H9 (cell line): Measurements from ENCODE around the gene DNAJB4. TPM values are rescaled to one million over a fixed set of nuclear protein-coding genes. Genes with fewer than 3 reads are reported as not detected.

Experiments used
- DNase-seq: peaks from one replicate; pipeline ENCODE4 v3.0.0-alpha.2; 2017
- H2AFZ ChIP-seq: one replicate; pipeline ENCODE4 v1.6.1; 2013; ENCODE audit warnings: mild to moderate bottlenecking, low read length, control low read depth, moderate library complexity
- H2AK5ac ChIP-seq: 2 replicates; pipeline ENCODE4 v1.6.1; 2013; ENCODE audit warnings: low read length, control low read depth, mixed read lengths; ENCODE audit not compliant: insufficient read length
- H2BK120ac ChIP-seq: one replicate; pipeline ENCODE4 v1.6.1; 2013; ENCODE audit warnings: low read depth, mild to moderate bottlenecking, low read length, control low read depth, inconsistent platforms; ENCODE audit not compliant: poor library complexity, severe bottlenecking
- H2BK12ac ChIP-seq: 2 replicates; pipeline ENCODE4 v1.6.1; 2013; ENCODE audit warnings: low read length, control low read depth, mixed read lengths, low read depth; ENCODE audit not compliant: insufficient read length
- H2BK15ac ChIP-seq: 2 replicates; pipeline ENCODE4 v1.6.1; 2013; ENCODE audit warnings: low read depth, low read length, control low read depth
- H2BK20ac ChIP-seq: one replicate; pipeline ENCODE4 v1.6.1; 2013; ENCODE audit warnings: low read depth, mild to moderate bottlenecking, low read length, control low read depth, inconsistent platforms; ENCODE audit not compliant: poor library complexity, severe bottlenecking
- H2BK5ac ChIP-seq: 2 replicates; pipeline ENCODE4 v1.6.1; 2013; ENCODE audit warnings: low read length, control low read depth, mixed read lengths; ENCODE audit not compliant: insufficient read length
- H3K14ac ChIP-seq: 2 replicates; pipeline ENCODE4 v1.6.1; 2013; ENCODE audit warnings: low read length, control low read depth; ENCODE audit not compliant: insufficient read depth
- H3K18ac ChIP-seq: 2 replicates; pipeline ENCODE4 v1.6.1; 2013; ENCODE audit warnings: low read depth, mild to moderate bottlenecking, mixed read lengths, low read length, control low read depth; ENCODE audit not compliant: insufficient read length
- H3K23ac ChIP-seq: 2 replicates; pipeline ENCODE4 v1.6.1; 2013; ENCODE audit warnings: low read length, control low read depth, mixed read lengths, low read depth; ENCODE audit not compliant: insufficient read length
- H3K23me2 ChIP-seq: 2 replicates; pipeline ENCODE4 v1.6.1; 2013; ENCODE audit warnings: low read depth, mild to moderate bottlenecking, mixed read lengths, low read length, control low read depth; ENCODE audit not compliant: insufficient read length, poor library complexity, severe bottlenecking
- H3K27ac ChIP-seq: 2 replicates; pipeline ENCODE4 v1.5.1; 2013; ENCODE audit warnings: low read length, control low read depth, mixed read lengths, low read depth; ENCODE audit not compliant: insufficient read length
- H3K27me3 ChIP-seq: 2 replicates; pipeline ENCODE4 v1.6.1; 2013; ENCODE audit warnings: low read length, control low read depth, inconsistent platforms; ENCODE audit not compliant: insufficient read depth
- H3K4ac ChIP-seq: 2 replicates; pipeline ENCODE4 v1.6.1; 2013; ENCODE audit warnings: low read depth, mild to moderate bottlenecking, control low read depth, inconsistent platforms, low read length, moderate library complexity
- H3K4me1 ChIP-seq: 2 replicates; pipeline ENCODE4 v1.6.1; 2013; ENCODE audit warnings: low read length, control low read depth, inconsistent platforms; ENCODE audit not compliant: insufficient read depth
- H3K4me2 ChIP-seq: 2 replicates; pipeline ENCODE4 v1.6.1; 2013; ENCODE audit warnings: low read length, control low read depth, mixed read lengths; ENCODE audit not compliant: insufficient read length, insufficient read depth
- H3K56ac ChIP-seq: 2 replicates; pipeline ENCODE4 v1.6.1; 2013; ENCODE audit warnings: low read depth, mild to moderate bottlenecking, mixed read lengths, low read length, control low read depth; ENCODE audit not compliant: insufficient read length
- H3K79me1 ChIP-seq: 2 replicates; pipeline ENCODE4 v1.6.1; 2013; ENCODE audit warnings: low read depth, mild to moderate bottlenecking, moderate library complexity, low read length, control low read depth, inconsistent platforms; ENCODE audit not compliant: insufficient read depth, poor library complexity, severe bottlenecking
- H3K79me2 ChIP-seq: 2 replicates; pipeline ENCODE4 v1.6.1; 2013; ENCODE audit warnings: low read length, control low read depth, inconsistent platforms; ENCODE audit not compliant: insufficient read depth
- H3K9ac ChIP-seq: 2 replicates; pipeline ENCODE4 v1.6.1; 2013; ENCODE audit warnings: low read length, control low read depth, mixed read lengths; ENCODE audit not compliant: insufficient read length; ENCODE audit errors: extremely low read depth
- H3K9me3 ChIP-seq: one replicate; pipeline ENCODE4 v1.6.1; 2013; ENCODE audit warnings: low read depth, low read length, inconsistent platforms; ENCODE audit not compliant: control insufficient read depth
- H3T11ph ChIP-seq: one replicate; pipeline ENCODE4 v1.6.1; 2013; ENCODE audit warnings: mild to moderate bottlenecking, low read length, control low read depth, inconsistent platforms
- H4K20me1 ChIP-seq: one replicate; pipeline ENCODE4 v1.6.1; 2013; ENCODE audit not compliant: control insufficient read depth, insufficient read length, insufficient read depth
- H4K5ac ChIP-seq: 2 replicates; pipeline ENCODE4 v1.6.1; 2013; ENCODE audit warnings: low read depth, mild to moderate bottlenecking, mixed read lengths, low read length, control low read depth; ENCODE audit not compliant: insufficient read length
- H4K8ac ChIP-seq: replicated peaks from 2 replicates; pipeline ENCODE4 v1.6.1; 2013; ENCODE audit warnings: low read length, control low read depth, mixed read lengths, low read depth; ENCODE audit not compliant: insufficient read length
- H4K91ac ChIP-seq: 2 replicates; pipeline ENCODE4 v1.6.1; 2013; ENCODE audit warnings: low read depth, mild to moderate bottlenecking, moderate library complexity, mixed read lengths, low read length, control low read depth; ENCODE audit not compliant: insufficient read length
- H3K27ac Mint-ChIP-seq, 3 experiments: 2 replicates in 2 of 3; 3 replicates in 1 of 3; pipeline ENCODE4 v1.8.0; 2020 to 2021; ENCODE audit warnings: mixed read lengths in 3 of 3, mild to moderate bottlenecking in 1 of 3, moderate library complexity in 1 of 3
- H3K27me3 Mint-ChIP-seq: 2 replicates; pipeline ENCODE4 v1.8.0; 2021; ENCODE audit warnings: low read depth, mild to moderate bottlenecking, moderate library complexity, mixed read lengths
- H3K36me3 Mint-ChIP-seq, 3 experiments: 2 replicates in 2 of 3; 3 replicates in 1 of 3; pipeline ENCODE4 v1.8.0; 2020 to 2021; ENCODE audit warnings: low read depth in 3 of 3, mixed read lengths in 3 of 3; ENCODE audit not compliant: insufficient read depth in 1 of 3
- H3K4me1 Mint-ChIP-seq, 2 experiments: 2 replicates each; pipeline ENCODE4 v1.8.0; 2020; ENCODE audit warnings: mixed read lengths in 2 of 2
- H3K4me3 Mint-ChIP-seq, 2 experiments: 2 replicates in 1 of 2; 3 replicates in 1 of 2; pipeline ENCODE4 v1.8.0; 2020 to 2021; ENCODE audit warnings: mild to moderate bottlenecking in 2 of 2, mixed read lengths in 2 of 2, moderate library complexity in 1 of 2
- H3K9me3 Mint-ChIP-seq, 2 experiments: 2 replicates in 1 of 2; 3 replicates in 1 of 2; pipeline ENCODE4 v1.8.0; 2020; ENCODE audit warnings: mild to moderate bottlenecking in 2 of 2, mixed read lengths in 2 of 2, moderate library complexity in 1 of 2
- CTCF ChIP-seq: fragments of 200-600 bp; sonication (generic); conservative IDR thresholded peaks from 3 replicates; pipeline ENCODE4 v1.8.0; 2021; ENCODE audit warnings: antibody characterized with exemption, mild to moderate bottlenecking
- total RNA-seq: library from RNA; stranded (reverse); gene quantifications from 2 replicates; pipeline ENCODE4 v1.2.1, GENCODE V29; 2021

DNAJB4 gene
- total RNA-seq, 1 experiment from 2014 or later = 8.1 TPM

DNA sequence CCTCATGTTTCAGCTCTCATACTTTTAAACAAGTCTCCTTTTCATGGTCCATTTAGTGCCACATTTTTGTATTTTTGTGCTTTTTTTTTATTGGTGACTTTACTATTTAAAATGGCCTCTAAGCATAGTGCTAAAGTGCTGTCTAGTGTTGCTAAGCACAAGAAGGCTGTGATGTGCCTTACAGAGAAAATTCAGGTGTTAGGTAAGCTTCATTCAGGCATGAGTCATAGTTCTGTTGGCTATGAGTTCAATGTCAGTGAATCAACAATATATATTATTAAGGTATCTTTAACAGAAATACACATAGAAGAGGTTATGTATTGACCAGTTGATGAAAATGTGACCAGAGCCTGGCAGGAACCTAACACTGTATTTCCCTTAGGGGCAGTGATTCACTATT, 13.1 kb upstream of the DNAJB4 start:
- H3K9ac ChIP-seq = no peak overlapping the region
- no peak overlapping the region for H2BK15ac ChIP-seq
- H4K91ac ChIP-seq = no peak overlapping the region
- H3K27me3 Mint-ChIP-seq = no peaks in the 10 kb centered on the region
- no peak overlapping the region for H2AK5ac ChIP-seq
- H2BK20ac ChIP-seq = no peak overlapping the region
- no peaks in the 10 kb centered on the region for H3K27me3 ChIP-seq
- no peak for DNase-seq
- H3K4ac ChIP-seq = no peak overlapping the region
- H2BK5ac ChIP-seq = no peak overlapping the region
- no peaks in the 10 kb centered on the region for H3K9me3 ChIP-seq
- no peak overlapping the region for H3K27ac Mint-ChIP-seq
- H3K79me1 ChIP-seq = peaks cover 6% of the 10 kb centered on the region
- H3K36me3 Mint-ChIP-seq = peaks cover 4 to 21% (median 17%) of the 10 kb centered on the region in 3 experiments
- H3K27ac ChIP-seq = no peak overlapping the region
- no peak overlapping the region for H3T11ph ChIP-seq
- H3K4me3 Mint-ChIP-seq = no peak overlapping the region
- H3K9me3 Mint-ChIP-seq = no peaks in the 10 kb centered on the region
- no peak for TF ChIP-seq CTCF
- no peak overlapping the region for H4K5ac ChIP-seq
- H4K20me1 ChIP-seq = no peaks in the 10 kb centered on the region
- no peak overlapping the region for H2BK120ac ChIP-seq
- H2BK12ac ChIP-seq = no peak overlapping the region
- H4K8ac ChIP-seq = no peak overlapping the region
- peaks cover 6% of the 10 kb centered on the region; the same call in 1 of the 2 replicates for H3K79me2 ChIP-seq
- no peaks in the 10 kb centered on the region for H3K4me1 ChIP-seq
- H3K23me2 ChIP-seq = no peaks in the 10 kb centered on the region
- no peak overlapping the region for H2AFZ ChIP-seq
- no peak overlapping the region for H3K56ac ChIP-seq
- H3K18ac ChIP-seq = no peak overlapping the region
- no peak overlapping the region for H3K4me2 ChIP-seq
- H3K4me1 Mint-ChIP-seq = peaks cover 12 to 18% of the 10 kb centered on the region in 2 experiments
- no peak overlapping the region for H3K14ac ChIP-seq
- no peak overlapping the region for H3K23ac ChIP-seq
